ENCODE measurements around the gene MDC1. TPM values are rescaled to one million over a fixed set of nuclear protein-coding genes. Genes with fewer than 3 reads are reported as not detected.

MDC1 gene
- total RNA-seq, 1 experiment from 2014 or later = 77.6 TPM

DNA sequence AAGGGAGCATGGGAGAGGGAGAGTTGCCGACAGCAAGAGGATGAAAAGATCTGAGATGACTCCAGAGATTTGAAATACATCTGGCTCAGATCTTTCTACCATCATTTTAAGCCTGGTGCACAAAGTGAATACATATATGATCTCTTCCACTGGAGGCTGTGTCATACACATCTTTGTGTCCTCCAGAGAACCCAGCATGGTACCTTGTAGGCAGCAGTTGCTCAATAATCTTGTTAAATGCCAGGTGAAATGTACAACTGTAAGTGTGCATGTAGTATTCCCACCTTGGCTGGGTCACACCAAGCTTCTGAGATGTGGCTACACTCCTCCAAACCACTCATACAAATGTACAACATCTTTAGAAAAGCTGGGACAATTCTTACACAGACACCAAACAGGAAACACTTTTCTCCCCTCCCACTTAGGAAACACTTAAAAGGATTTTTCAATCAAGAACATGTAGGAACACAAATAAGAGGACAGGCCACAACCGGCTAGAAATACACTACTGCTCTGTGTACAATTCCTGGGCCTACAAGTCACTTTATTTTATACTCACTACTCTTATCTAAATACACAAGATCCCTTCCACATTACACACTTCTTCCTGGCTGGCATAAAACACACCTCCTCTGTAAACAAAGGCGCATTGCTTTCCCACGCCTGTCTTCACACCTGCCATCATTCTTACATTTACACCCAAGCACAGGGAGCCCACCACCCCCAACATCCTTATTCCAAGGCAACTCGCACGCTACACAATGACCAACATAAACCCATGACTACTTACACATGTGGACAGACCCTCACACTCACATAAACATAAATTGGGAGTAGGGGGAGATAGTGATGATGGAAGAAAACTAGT is 31.1 kb upstream of the MDC1 start:
- H3T11ph ChIP-seq (ENCODE audit: low read length) = no peak overlapping the region
- H3K23ac ChIP-seq (ENCODE audit: insufficient read length, low read depth, low read length) = no peak overlapping the region
- H3K27ac Mint-ChIP-seq = no peak overlapping the region
- no peak overlapping the region for H4K8ac ChIP-seq (replicated peaks; ENCODE audit: insufficient read length, low read depth, low read length)
- H3K27me3 ChIP-seq (ENCODE audit: insufficient read depth, low read length) = no peaks in the 10 kb centered on the region; the same call in 1 of the 2 replicates
- no peak overlapping the region for H3K14ac ChIP-seq (ENCODE audit: insufficient read depth, low read length)
- H3K9me3 ChIP-seq (ENCODE audit: control insufficient read depth, low read depth, low read length) = no peaks in the 10 kb centered on the region
- peaks cover 26 to 33% of the 10 kb centered on the region in 2 experiments for H3K4me1 Mint-ChIP-seq
- H2BK120ac ChIP-seq (ENCODE audit: low read depth, low read length, poor library complexity, severe bottlenecking) = no peak overlapping the region
- H3K36me3 Mint-ChIP-seq (ENCODE audit: insufficient read depth in 1 of 3, low read depth in 3 of 3) = peaks cover 0 to 6% (median 3%) of the 10 kb centered on the region in 3 experiments; a peak in 5 of 7 replicates
- H3K4ac ChIP-seq (ENCODE audit: low read depth, low read length) = no peak overlapping the region
- WGBS (ENCODE audit: extremely low coverage, insufficient read length, low lambda C conversion rate) = no CpG with 5 or more reads among the region's 6 CpGs
- no peak overlapping the region for H3K27ac ChIP-seq (ENCODE audit: insufficient read length, low read depth, low read length)
- H4K5ac ChIP-seq (ENCODE audit: insufficient read length, low read depth, low read length) = no peak overlapping the region
- no peak overlapping the region for H2AFZ ChIP-seq (ENCODE audit: low read length)
- no peak overlapping the region for H2BK5ac ChIP-seq (ENCODE audit: insufficient read length, low read length)
- no peak overlapping the region for H2BK12ac ChIP-seq (ENCODE audit: insufficient read length, low read depth, low read length)
- H3K56ac ChIP-seq (ENCODE audit: insufficient read length, low read depth, low read length) = no peak overlapping the region
- no peak for DNase-seq
- peaks cover 6% of the 10 kb centered on the region for H3K23me2 ChIP-seq (ENCODE audit: insufficient read length, low read depth, low read length, poor library complexity, severe bottlenecking)
- peaks cover 2% of the 10 kb centered on the region; the same call in 1 of the 2 replicates for H3K4me1 ChIP-seq (ENCODE audit: insufficient read depth, low read length)
- no peaks in the 10 kb centered on the region for H3K79me1 ChIP-seq (ENCODE audit: insufficient read depth, low read depth, low read length, poor library complexity, severe bottlenecking)
- peaks cover under 1% of the 10 kb centered on the region for H4K20me1 ChIP-seq (ENCODE audit: control insufficient read depth, insufficient read depth, insufficient read length)
- no peak overlapping the region for H4K91ac ChIP-seq (ENCODE audit: insufficient read length, low read depth, low read length)
- TF ChIP-seq CTCF (conservative IDR thresholded peaks at IDR 0.05) = no peak
- H3K27me3 Mint-ChIP-seq (ENCODE audit: low read depth) = peaks cover 6% of the 10 kb centered on the region; the same call in 1 of the 2 replicates
- H2AK5ac ChIP-seq (ENCODE audit: insufficient read length, low read length) = no peak overlapping the region
- H3K18ac ChIP-seq (ENCODE audit: insufficient read length, low read depth, low read length) = no peak overlapping the region
- H3K79me2 ChIP-seq (ENCODE audit: insufficient read depth, low read length) = peaks cover 8% of the 10 kb centered on the region; the same call in 1 of the 2 replicates
- no peaks in the 10 kb centered on the region; a peak in 3 of 5 replicates for H3K9me3 Mint-ChIP-seq
- no peak overlapping the region for H3K4me2 ChIP-seq (ENCODE audit: insufficient read depth, insufficient read length, low read length)
- no peak overlapping the region for H3K9ac ChIP-seq (ENCODE audit: extremely low read depth, insufficient read length, low read length)
- H2BK15ac ChIP-seq (ENCODE audit: low read depth, low read length) = no peak overlapping the region
- no peak overlapping the region for H3K4me3 Mint-ChIP-seq
- no peak overlapping the region for H2BK20ac ChIP-seq (ENCODE audit: low read depth, low read length, poor library complexity, severe bottlenecking)

Measured in H9 (cell line).